Keratinocyte (primary cell): ENCODE results near the gene DAZL. TPM values are rescaled to one million over a fixed set of nuclear protein-coding genes. Genes with fewer than 3 reads are reported as not detected.

Source experiments
- DNase-seq: peaks from one replicate; pipeline ENCODE4 v3.0.0-alpha.2; 2011; ENCODE audit warnings: low read depth, missing footprints, low spot score
- FAIRE-seq: peaks from 2 replicates; lab custom pipeline; 2011; peaks lifted over from hg19 to GRCh38; lab: Jason Lieb, UNC
- H2AFZ ChIP-seq: 2 replicates; pipeline ENCODE4 v1.6.0; 2012; ENCODE audit warnings: low read length, control low read depth, inconsistent platforms; ENCODE audit not compliant: control insufficient read depth
- H3K27ac ChIP-seq: 2 replicates; pipeline ENCODE4 v1.5.1; 2011; ENCODE audit warnings: low read length; ENCODE audit not compliant: control insufficient read depth, insufficient read depth
- H3K27me3 ChIP-seq: 3 replicates; pipeline ENCODE4 v1.6.0; 2011; ENCODE audit warnings: low read length; ENCODE audit not compliant: control insufficient read depth, insufficient read depth; ENCODE audit errors: extremely low read depth
- H3K36me3 ChIP-seq, 2 experiments: 2 replicates in 1 of 2; 3 replicates in 1 of 2; pipeline ENCODE4 v1.5.1; 2011; ENCODE audit warnings: low read length in 2 of 2, mild to moderate bottlenecking in 1 of 2; ENCODE audit not compliant: control insufficient read depth in 2 of 2, insufficient read depth in 2 of 2; ENCODE audit errors: extremely low read depth in 1 of 2
- H3K4me1 ChIP-seq: 3 replicates; pipeline ENCODE4 v1.5.1; 2011; ENCODE audit warnings: low read length; ENCODE audit not compliant: control insufficient read depth, insufficient read depth; ENCODE audit errors: extremely low read depth
- H3K4me2 ChIP-seq: 3 replicates; pipeline ENCODE4 v1.6.0; 2011; ENCODE audit warnings: low read depth, low read length; ENCODE audit not compliant: control insufficient read depth, insufficient read depth; ENCODE audit errors: extremely low read depth
- H3K4me3 ChIP-seq, 3 experiments: fragments of 200-600 bp in 1 of 3; sonication (generic) in 1 of 3; 2 replicates in 2 of 3; 3 replicates in 1 of 3; pipeline ENCODE4 v1.5.1; 2011 to 2016; ENCODE audit warnings: low read length in 3 of 3, mild to moderate bottlenecking in 3 of 3, control low read depth in 2 of 3, inconsistent platforms in 1 of 3, low read depth in 1 of 3, mixed read lengths in 1 of 3, mixed run types in 1 of 3, moderate library complexity in 1 of 3; ENCODE audit not compliant: control insufficient read depth in 2 of 3, insufficient read depth in 2 of 3; ENCODE audit errors: extremely low read depth in 1 of 3
- H3K79me2 ChIP-seq: 2 replicates; pipeline ENCODE4 v1.6.0; 2012; ENCODE audit warnings: low read length; ENCODE audit not compliant: control insufficient read depth, insufficient read depth
- H3K9ac ChIP-seq: 3 replicates; pipeline ENCODE4 v1.6.0; 2011; ENCODE audit warnings: low read length; ENCODE audit not compliant: control insufficient read depth, insufficient read depth; ENCODE audit errors: extremely low read depth
- H3K9me1 ChIP-seq: 3 replicates; pipeline ENCODE4 v1.6.0; 2011; ENCODE audit warnings: low read length; ENCODE audit not compliant: control insufficient read depth, insufficient read depth; ENCODE audit errors: extremely low read depth
- H3K9me3 ChIP-seq: 2 replicates; pipeline ENCODE4 v1.5.1; 2012; ENCODE audit warnings: low read depth, low read length; ENCODE audit not compliant: control insufficient read depth
- H4K20me1 ChIP-seq: 3 replicates; pipeline ENCODE4 v1.6.0; 2011; ENCODE audit warnings: low read length; ENCODE audit not compliant: control insufficient read depth, insufficient read depth; ENCODE audit errors: extremely low read depth
- CTCF ChIP-seq, 3 experiments: IDR thresholded peaks in 1 of 3; conservative IDR thresholded peaks in 1 of 3; optimal IDR thresholded peaks in 1 of 3; 2 replicates in 2 of 3; 3 replicates in 1 of 3; pipeline versions ENCODE3 to v1.5.1; 2011; ENCODE audit warnings: low read length in 3 of 3, mild to moderate bottlenecking in 3 of 3, moderate library complexity in 2 of 3, control low read depth in 1 of 3, inconsistent platforms in 1 of 3; ENCODE audit not compliant: insufficient read depth in 2 of 3; ENCODE audit errors: extremely low read depth in 1 of 3
- EZH2 ChIP-seq: IDR thresholded peaks from one replicate; pipeline ENCODE4 v1.6.1; 2012; ENCODE audit warnings: inconsistent platforms, mild to moderate bottlenecking, low read length, moderate library complexity
- dilution Hi-C: fragments of 300-500 bp; cut with MboI; formaldehyde crosslinking; loops from one replicate; pipeline ENCODE4 v1.7.0; 2020; ENCODE audit warnings: low sequenced_read_pairs; ENCODE audit not compliant: extremely low pct_ligation_motif_present
- polyA plus RNA-seq, 5 experiments: library from polyadenylated mRNA; depleted of rRNA in 3 of 5; stranded (reverse) in 3 of 5; stranded (forward) in 1 of 5; unstranded in 1 of 5; fragments of >200 nt; gene quantifications; 1 replicate in 1 of 5; 2 replicates in 3 of 5; 3 replicates in 1 of 5; pipeline versions ENCODE4 v1.2.1 to v1.2.3, GENCODE V29; 2011 to 2012; ENCODE audit warnings: missing spikeins in 2 of 5, low read depth in 1 of 5, low replicate concordance in 1 of 5

DAZL gene
- polyA plus RNA-seq, 1 donor (not counting 4 experiments of a cell fraction or from before 2014, with no cell fraction given): not detected

- H3K36me3 ChIP-seq: no peaks in the 10 kb centered on the region
- no peaks in the 10 kb centered on the region for H3K9me1 ChIP-seq
- dilution Hi-C loops: no loop called here
- peaks cover 22% of the 10 kb centered on the region for H3K4me1 ChIP-seq
- H3K79me2 ChIP-seq: no peaks in the 10 kb centered on the region
- H3K27ac ChIP-seq: no peak overlapping the region
- FAIRE-seq: no peak
- H3K27me3 ChIP-seq: peaks cover 16% of the 10 kb centered on the region
- H4K20me1 ChIP-seq: no peaks in the 10 kb centered on the region
- DNase-seq: no peak
- TF ChIP-seq CTCF (optimal IDR thresholded peaks at IDR 0.05 in 1 of 3, IDR thresholded peaks at IDR 0.05 in 1 of 3, conservative IDR thresholded peaks at IDR 0.05 in 1 of 3; ENCODE audit: extremely low read depth in 1 of 3, insufficient read depth in 2 of 3, low read length in 3 of 3) (no peak), EZH2 (no peak)
- H3K9ac ChIP-seq: no peak overlapping the region
- no peaks in the 10 kb centered on the region for H3K9me3 ChIP-seq
- H3K4me2 ChIP-seq: no peak overlapping the region
- H3K4me3 ChIP-seq: no peak overlapping the region
- H2AFZ ChIP-seq: no peak overlapping the region
Observed at GRCh38 chr3:16546186-16547010, 58.8 kb downstream of the DAZL start.

GRCh38 chr3:16545413-16546185 lies 59.6 kb downstream of the DAZL start:
- no peak for DNase-seq
- H3K4me3 ChIP-seq: no peak overlapping the region
- H4K20me1 ChIP-seq: no peaks in the 10 kb centered on the region
- FAIRE-seq: no peak
- H3K9me3 ChIP-seq: no peaks in the 10 kb centered on the region
- H3K9ac ChIP-seq: no peak overlapping the region
- no peak overlapping the region for H2AFZ ChIP-seq
- no peak overlapping the region for H3K27ac ChIP-seq
- dilution Hi-C loops: no loop called here
- TF ChIP-seq EZH2 (no peak), CTCF (optimal IDR thresholded peaks at IDR 0.05 in 1 of 3, IDR thresholded peaks at IDR 0.05 in 1 of 3, conservative IDR thresholded peaks at IDR 0.05 in 1 of 3; ENCODE audit: extremely low read depth in 1 of 3, insufficient read depth in 2 of 3, low read length in 3 of 3) (no peak)
- peaks cover 17% of the 10 kb centered on the region for H3K27me3 ChIP-seq
- no peaks in the 10 kb centered on the region for H3K36me3 ChIP-seq
- peaks cover 17% of the 10 kb centered on the region for H3K4me1 ChIP-seq
- no peaks in the 10 kb centered on the region for H3K9me1 ChIP-seq
- H3K4me2 ChIP-seq: no peak overlapping the region
- H3K79me2 ChIP-seq: no peaks in the 10 kb centered on the region
